Measurements from ENCODE around the gene NOP9.
"Not testable (repeated sequence)": the region's sequence is repeated elsewhere in the genome, so short reads cannot be mapped to it uniquely, and the experiment has no call there.

The NOP9 gene

GRCh38 chr14:24325963-24326362 lies 26.3 kb downstream of the NOP9 start:
- TF ChIP-seq CTCF (IDR thresholded peaks at IDR 0.05; ENCODE audit: low read depth, low read length, poor library complexity, severe bottlenecking) (no peak), EZH2phosphoT487 (IDR thresholded peaks at IDR 0.05; ENCODE audit: borderline replicate concordance, low read length) (no peak)
- H3K4me3 ChIP-seq (ENCODE audit: low read length), result no peak overlapping the region
- no peaks in the 10 kb centered on the region for H3K9me2 ChIP-seq (replicated peaks; ENCODE audit: control insufficient read depth, low read length)
- H3K27ac ChIP-seq (ENCODE audit: low read depth, low read length), result no peak overlapping the region
- peaks cover 2% of the 10 kb centered on the region; the same call in 1 of the 2 replicates for H3K27me3 ChIP-seq (ENCODE audit: control insufficient read depth, low read length)
- no peaks in the 10 kb centered on the region for H3K36me3 ChIP-seq (ENCODE audit: control insufficient read depth, low read length)
- no peak overlapping the region for H3K4me2 ChIP-seq (ENCODE audit: low read length)
- no peaks in the 10 kb centered on the region for H3K9me3 ChIP-seq (ENCODE audit: control insufficient read depth, insufficient read depth, low read length)
- H3K4me1 ChIP-seq (ENCODE audit: control insufficient read depth, low read length), result peaks cover 6% of the 10 kb centered on the region
- H3F3A ChIP-seq (ENCODE audit: control insufficient read depth, insufficient read depth), result no peaks in the 10 kb centered on the region
- no peaks in the 10 kb centered on the region for H3K79me2 ChIP-seq (ENCODE audit: control insufficient read depth, low read length)
- H4K20me1 ChIP-seq (ENCODE audit: control insufficient read depth, insufficient read depth, low read depth, low read length), result no peaks in the 10 kb centered on the region

- Histone ChIP-seq H3K9me2 (replicated peaks; ENCODE audit: control insufficient read depth, low read length) (no peaks in the 10 kb centered on the region), H3K4me1 (ENCODE audit: control insufficient read depth, low read length) (peaks cover 15% of the 10 kb centered on the region), H3K4me2 (ENCODE audit: low read length) (0 out of 2 replicates have a peak overlapping the region, but pooled peaks have one; percentile 18), H3F3A (ENCODE audit: control insufficient read depth, insufficient read depth) (no peaks in the 10 kb centered on the region), H3K79me2 (ENCODE audit: control insufficient read depth, low read length) (no peaks in the 10 kb centered on the region), H3K36me3 (ENCODE audit: control insufficient read depth, low read length) (no peaks in the 10 kb centered on the region), H3K4me3 (ENCODE audit: low read length) (no peak overlapping the region), H4K20me1 (ENCODE audit: control insufficient read depth, insufficient read depth, low read depth, low read length) (no peaks in the 10 kb centered on the region), H3K9me3 (ENCODE audit: control insufficient read depth, insufficient read depth, low read length) (no peaks in the 10 kb centered on the region), H3K27me3 (ENCODE audit: control insufficient read depth, low read length) (peaks cover 4% of the 10 kb centered on the region), H3K27ac (ENCODE audit: low read depth, low read length) (no peak overlapping the region)
- no peak for TF ChIP-seq EZH2phosphoT487 (IDR thresholded peaks at IDR 0.05; ENCODE audit: borderline replicate concordance, low read length)
- TF ChIP-seq CTCF (IDR thresholded peaks at IDR 0.05; ENCODE audit: low read depth, low read length, poor library complexity, severe bottlenecking), result no peak
Measured at GRCh38 chr14:24327303-24327702, 27.7 kb downstream of the NOP9 start.

- H3K4me2 ChIP-seq (ENCODE audit: low read length); H3K9me2 ChIP-seq (replicated peaks; ENCODE audit: control insufficient read depth, low read length): not testable (repeated sequence)
Measured at GRCh38 chr14:24327914-24328313, 28.3 kb downstream of the NOP9 start.

More at GRCh38 chr14:24327914-24328313, 28.3 kb downstream of the NOP9 start:
- H3K4me3 ChIP-seq (ENCODE audit: low read length); H3K27me3 ChIP-seq (ENCODE audit: control insufficient read depth, low read length); H4K20me1 ChIP-seq (ENCODE audit: control insufficient read depth, insufficient read depth, low read depth, low read length); H3K36me3 ChIP-seq (ENCODE audit: control insufficient read depth, low read length); H3K79me2 ChIP-seq (ENCODE audit: control insufficient read depth, low read length); H3K27ac ChIP-seq (ENCODE audit: low read depth, low read length); H3K9me3 ChIP-seq (ENCODE audit: control insufficient read depth, insufficient read depth, low read length); H3F3A ChIP-seq (ENCODE audit: control insufficient read depth, insufficient read depth): not testable (repeated sequence)
- peak; percentile 43 for TF ChIP-seq CTCF (IDR thresholded peaks at IDR 0.05; ENCODE audit: low read depth, low read length, poor library complexity, severe bottlenecking)
- peaks cover 21% of the 10 kb centered on the region for H3K4me1 ChIP-seq (ENCODE audit: control insufficient read depth, low read length)
